ENCODE results near the gene POTEC. TPM values are rescaled to one million over a fixed set of nuclear protein-coding genes. Genes with fewer than 3 reads are reported as not detected.
"Not testable (repeated sequence)": the region's sequence is repeated elsewhere in the genome, so short reads cannot be mapped to it uniquely, and the experiment has no call there.

The POTEC gene
- total RNA-seq, 2 donors from 2014 or later = not detected

GRCh38 chr18:14473250-14474006 lies 70.0 kb downstream of the POTEC start:
- H3K4me3 Mint-ChIP-seq; H3K4me1 Mint-ChIP-seq (ENCODE audit: low read depth in 2 of 2); H3K27ac Mint-ChIP-seq; H3K9me3 Mint-ChIP-seq; ATAC-seq; H3K36me3 Mint-ChIP-seq; DNase-seq (ENCODE audit: low spot score); H3K27me3 Mint-ChIP-seq: not testable (repeated sequence)

GRCh38 chr18:14471286-14471685 lies 72.1 kb downstream of the POTEC start:
- not testable (repeated sequence) for ATAC-seq; H3K4me3 Mint-ChIP-seq; H3K4me1 Mint-ChIP-seq (ENCODE audit: low read depth in 2 of 2); H3K36me3 Mint-ChIP-seq; H3K9me3 Mint-ChIP-seq; DNase-seq (ENCODE audit: low spot score); H3K27ac Mint-ChIP-seq
- peaks cover 9 to 14% of the 10 kb centered on the region in 2 donors for H3K27me3 Mint-ChIP-seq

GRCh38 chr18:14470446-14470845 lies 73.0 kb downstream of the POTEC start:
- H3K27ac Mint-ChIP-seq; DNase-seq (ENCODE audit: low spot score); ATAC-seq; H3K36me3 Mint-ChIP-seq; H3K9me3 Mint-ChIP-seq; H3K4me1 Mint-ChIP-seq (ENCODE audit: low read depth in 2 of 2); H3K4me3 Mint-ChIP-seq: not testable (repeated sequence)
- H3K27me3 Mint-ChIP-seq = peaks cover 9 to 14% of the 10 kb centered on the region in 2 donors

GRCh38 chr18:14470046-14470445 lies 73.4 kb downstream of the POTEC start:
- peaks cover 9 to 14% of the 10 kb centered on the region in 2 donors for H3K27me3 Mint-ChIP-seq
- not testable (repeated sequence) for H3K36me3 Mint-ChIP-seq; DNase-seq (ENCODE audit: low spot score); H3K27ac Mint-ChIP-seq; H3K4me3 Mint-ChIP-seq; H3K4me1 Mint-ChIP-seq (ENCODE audit: low read depth in 2 of 2); H3K9me3 Mint-ChIP-seq; ATAC-seq

- H3K4me3 Mint-ChIP-seq; H3K9me3 Mint-ChIP-seq; ATAC-seq; H3K4me1 Mint-ChIP-seq (ENCODE audit: low read depth in 2 of 2); DNase-seq (ENCODE audit: low spot score); H3K36me3 Mint-ChIP-seq; H3K27ac Mint-ChIP-seq: not testable (repeated sequence)
- H3K27me3 Mint-ChIP-seq = peaks cover 9 to 14% of the 10 kb centered on the region in 2 donors
Measured at GRCh38 chr18:14465989-14466388, 77.4 kb downstream of the POTEC start.

Other genes with a start within 250 kb of the POTEC start
- not detected for gene ANKRD30B, start 204.6 kb upstream of the POTEC start, total RNA-seq